Measurements from ENCODE around the gene CALCR. TPM values are rescaled to one million over a fixed set of nuclear protein-coding genes. Genes with fewer than 3 reads are reported as not detected.

The CALCR gene
- total RNA-seq, 1 donor from 2014 or later, result not detected

- DNase-seq (ENCODE audit: low read depth, low spot score), result no peak
Measured at GRCh38 chr7:93453262-93453661, 121.3 kb downstream of the CALCR start.

DNA sequence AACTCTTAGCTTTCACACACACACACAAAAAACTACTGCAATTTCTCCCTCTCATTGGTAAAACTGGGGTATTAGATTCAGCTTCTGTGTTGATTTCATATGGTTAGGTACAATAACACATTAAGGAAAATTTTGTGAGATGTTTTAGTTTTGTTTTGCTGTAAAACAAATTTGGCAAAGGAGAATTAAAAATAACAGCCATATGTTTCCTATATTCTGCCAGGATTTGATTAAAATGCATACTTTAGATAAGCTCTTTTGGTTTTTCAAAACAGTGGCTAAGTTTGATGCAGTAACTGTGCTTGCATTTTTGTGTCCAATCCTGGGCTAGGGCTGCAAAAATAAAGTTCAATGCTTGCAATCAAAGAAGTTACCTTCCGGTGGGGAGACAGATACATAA, 126.3 kb downstream of the CALCR start:
- DNase-seq (ENCODE audit: low read depth, low spot score), result no peak

DNA sequence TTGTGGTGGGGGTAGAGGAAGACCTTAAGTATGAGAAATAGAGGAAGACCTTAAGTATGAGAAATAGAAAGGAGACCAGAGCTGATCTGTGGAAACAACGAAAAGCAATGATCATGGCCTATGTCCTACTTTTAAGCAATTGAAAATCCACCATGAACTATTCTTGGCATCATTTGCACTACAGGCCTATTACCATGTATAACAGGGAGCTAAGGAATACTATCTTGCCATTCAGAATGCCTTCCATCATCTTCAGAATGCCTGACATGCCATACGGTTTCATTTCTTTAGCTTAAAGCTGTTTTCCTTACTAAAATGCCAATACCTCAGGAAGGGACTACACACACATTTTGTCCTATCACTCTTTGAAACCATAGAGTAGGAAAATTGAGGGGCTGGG, 127.0 kb downstream of the CALCR start:
- no peak for DNase-seq (ENCODE audit: low read depth, low spot score)

DNA sequence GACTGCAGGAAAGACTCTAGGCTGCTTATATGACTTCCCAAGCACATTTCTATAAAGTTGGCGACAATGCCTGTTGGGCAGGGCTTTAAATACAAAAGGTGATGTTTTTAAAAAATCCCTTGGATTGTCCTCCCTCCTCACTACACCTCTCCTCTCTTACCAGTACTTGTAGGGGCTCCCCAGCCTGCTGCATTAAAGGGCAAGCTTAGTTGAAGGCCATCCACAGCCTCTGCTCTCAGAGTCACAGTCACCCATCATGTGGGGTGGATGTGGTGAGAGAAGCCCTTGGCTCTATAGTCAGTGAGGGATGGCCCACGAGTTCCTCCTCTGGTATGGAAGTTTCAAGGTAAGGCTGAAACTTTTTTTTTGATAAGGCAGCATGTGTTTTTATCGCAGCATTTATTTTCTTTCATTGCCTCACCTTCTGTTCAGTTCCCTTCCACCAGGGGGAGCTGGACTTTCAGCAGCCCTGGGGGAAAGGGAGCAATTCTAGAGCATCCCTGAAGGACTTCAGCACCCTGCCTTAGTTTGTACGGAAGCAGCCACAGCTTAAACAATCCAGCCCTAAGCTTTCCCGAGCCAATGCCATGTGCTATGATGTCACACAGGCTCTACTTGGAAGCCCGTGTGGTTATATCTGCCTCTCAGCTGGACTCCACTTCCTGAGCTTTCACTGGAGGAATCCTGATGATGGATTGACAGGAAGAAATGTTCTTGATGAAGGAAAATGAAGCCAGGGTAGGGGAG, 131.9 kb downstream of the CALCR start:
- no peak for DNase-seq (ENCODE audit: low read depth, low spot score)

- DNase-seq (ENCODE audit: low read depth, low spot score), result no peak
Measured at GRCh38 chr7:93435791-93436190, 138.7 kb downstream of the CALCR start.

DNA sequence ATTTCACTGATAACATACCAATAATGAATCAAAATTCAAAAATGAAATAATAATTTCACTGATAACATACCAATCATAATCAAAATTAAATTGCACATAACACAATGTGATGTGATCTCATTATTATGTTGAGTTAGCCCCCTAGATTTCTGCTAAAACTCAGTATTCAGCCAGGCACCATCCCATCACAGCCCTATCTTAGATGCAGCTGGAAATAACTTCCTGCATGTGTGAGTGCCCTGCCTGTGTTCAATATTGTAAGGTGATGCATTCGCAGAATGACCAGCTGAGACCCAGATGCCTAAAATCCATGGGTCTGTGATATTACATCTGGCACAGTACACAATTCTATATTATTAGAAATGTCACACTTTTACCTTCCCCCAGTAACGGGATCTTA, 142.4 kb downstream of the CALCR start:
- DNase-seq (ENCODE audit: low read depth, low spot score), result no peak

DNA sequence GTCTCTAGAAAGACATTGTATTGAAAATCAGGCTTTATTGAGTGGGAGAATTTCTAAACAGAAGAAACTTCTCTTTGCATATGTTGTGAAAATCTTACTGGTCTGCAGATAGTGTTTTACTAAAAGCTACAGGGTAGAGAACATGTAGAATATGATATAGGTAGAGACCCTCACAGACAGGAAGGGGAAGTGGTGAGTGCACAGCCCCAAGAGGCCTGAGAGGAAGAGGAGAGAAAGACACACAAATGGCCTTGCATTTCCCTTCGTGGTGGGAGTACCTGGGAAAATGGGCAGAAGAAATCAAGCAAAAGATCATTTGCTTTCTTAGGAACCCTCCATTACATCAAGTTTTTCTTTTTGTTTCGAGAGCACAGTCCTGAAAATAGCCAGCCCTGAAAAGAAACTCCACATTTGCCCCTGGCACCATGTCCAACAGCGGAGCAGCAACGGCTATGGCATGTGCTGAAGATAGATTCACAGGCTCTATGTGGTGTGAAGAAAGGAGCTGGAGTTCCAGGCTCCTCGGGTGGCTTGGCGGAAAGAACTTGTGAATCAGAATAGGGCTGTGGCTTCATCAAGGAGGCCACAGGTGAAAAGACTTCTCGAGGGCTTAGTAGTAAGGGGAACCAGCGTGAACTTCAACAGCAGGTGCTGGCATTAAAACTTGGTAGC, 143.5 kb downstream of the CALCR start:
- no peak for DNase-seq (ENCODE audit: low read depth, low spot score)

DNA sequence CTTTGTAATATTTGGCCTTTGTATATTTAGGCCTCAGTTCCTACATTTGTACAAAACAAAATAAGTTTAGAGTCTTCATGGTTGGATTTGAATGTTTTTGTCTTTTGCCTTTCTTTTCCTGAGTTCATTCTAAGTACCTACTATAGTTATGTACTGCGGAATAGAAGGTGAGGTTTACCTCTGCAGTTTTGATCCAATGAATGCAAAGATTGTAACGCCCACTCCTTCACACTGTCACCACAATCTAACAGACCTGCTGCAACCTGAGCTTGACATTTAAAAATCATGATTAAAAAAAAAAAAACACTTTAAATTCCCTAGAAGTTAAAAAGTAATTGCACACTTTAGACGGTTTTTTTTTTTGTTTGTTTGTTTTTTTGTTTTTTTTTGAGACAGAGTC, 145.0 kb downstream of the CALCR start:
- no peak for DNase-seq (ENCODE audit: low read depth, low spot score)

- no peak for DNase-seq (ENCODE audit: low read depth, low spot score)
Measured at GRCh38 chr7:93427107-93427506, 147.4 kb downstream of the CALCR start.

DNA sequence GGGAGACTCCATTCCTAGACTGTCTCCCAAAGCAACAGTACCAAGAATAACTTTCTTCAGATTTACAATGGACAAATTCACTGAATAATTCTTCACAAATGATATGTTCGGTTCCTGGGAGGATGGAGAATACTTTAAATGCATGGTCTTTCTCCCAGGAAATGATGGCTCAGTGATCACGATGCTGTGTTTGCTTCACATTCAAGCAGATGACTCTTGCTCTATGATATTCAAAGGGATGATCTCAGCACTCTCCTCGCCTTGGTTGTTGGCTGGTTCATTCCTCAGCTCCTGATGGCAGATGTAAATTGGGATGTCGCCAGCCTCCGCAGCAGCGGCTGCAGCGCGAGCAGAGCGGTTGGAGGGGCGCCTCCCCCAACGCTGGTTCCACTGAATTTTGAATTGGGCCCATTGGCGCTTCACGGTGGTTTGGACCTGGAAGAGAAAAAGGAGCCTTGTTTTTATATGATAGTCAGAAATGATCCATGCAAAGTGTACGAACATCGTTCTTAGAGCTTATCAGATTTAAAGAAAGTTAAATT, 148.3 kb downstream of the CALCR start:
- no peak for DNase-seq (ENCODE audit: low read depth, low spot score)

DNA sequence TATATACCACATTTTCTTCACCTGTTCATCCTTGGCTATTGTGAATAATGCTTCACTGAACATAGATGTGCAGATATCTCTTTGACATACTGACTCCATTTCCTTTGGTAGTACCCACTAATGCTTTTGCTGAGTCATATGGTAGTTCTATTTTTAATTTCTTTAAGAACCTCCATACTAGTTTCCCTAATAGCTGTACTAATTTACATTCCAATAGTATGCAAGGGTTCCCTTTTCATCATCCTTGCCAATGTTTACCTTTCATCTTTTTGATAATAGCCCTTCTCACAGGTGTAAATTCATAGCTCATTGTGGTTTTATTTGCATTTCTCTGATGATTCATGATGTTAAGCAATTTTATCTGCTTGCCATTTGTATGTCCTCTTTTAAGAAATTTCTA, 159.9 kb downstream of the CALCR start:
- DNase-seq (ENCODE audit: low read depth, low spot score), result no peak

GRCh38 chr7:93409324-93409723, 165.2 kb downstream of the CALCR start:
- DNase-seq (ENCODE audit: low read depth, low spot score), result no peak

DNA sequence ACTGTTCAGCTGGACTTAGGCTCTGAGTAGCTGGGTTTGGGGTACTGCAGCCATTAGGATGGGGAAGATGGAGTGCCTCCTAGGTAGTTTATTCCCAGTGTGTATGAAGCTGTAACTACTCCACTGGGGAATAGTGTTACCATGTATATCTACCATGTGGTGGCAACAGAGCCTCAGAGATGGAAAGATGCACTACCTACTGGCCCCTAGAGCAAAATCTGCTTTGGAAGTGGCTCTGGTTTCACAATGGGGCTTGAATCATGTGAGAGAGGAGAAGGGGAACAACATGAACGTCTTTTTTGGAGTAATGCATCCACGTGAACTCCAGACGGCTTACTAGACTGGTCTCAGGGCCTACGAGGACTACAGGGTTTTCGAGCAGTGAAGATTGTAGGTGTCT, 167.3 kb downstream of the CALCR start:
- DNase-seq (ENCODE audit: low read depth, low spot score), result no peak

DNA sequence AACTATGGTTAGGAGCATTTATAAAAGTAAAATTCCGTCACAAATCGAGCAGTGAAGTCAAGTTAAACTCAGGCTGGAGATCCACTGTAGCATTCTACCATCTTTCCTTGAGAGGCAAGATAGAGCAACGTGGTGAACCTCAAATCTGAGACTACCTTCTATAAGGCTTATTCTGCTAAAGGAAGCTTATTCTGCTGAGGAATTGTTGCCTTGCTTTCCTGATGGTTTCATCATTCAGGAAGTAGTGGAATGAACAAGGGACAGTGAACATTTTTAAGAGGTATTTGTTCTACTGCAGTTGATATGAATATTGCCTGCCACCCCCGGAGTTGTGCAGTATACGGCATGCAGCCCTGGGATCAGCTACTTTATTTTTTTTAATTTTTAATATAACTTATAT, 171.6 kb downstream of the CALCR start:
- DNase-seq (ENCODE audit: low read depth, low spot score), result no peak

DNA sequence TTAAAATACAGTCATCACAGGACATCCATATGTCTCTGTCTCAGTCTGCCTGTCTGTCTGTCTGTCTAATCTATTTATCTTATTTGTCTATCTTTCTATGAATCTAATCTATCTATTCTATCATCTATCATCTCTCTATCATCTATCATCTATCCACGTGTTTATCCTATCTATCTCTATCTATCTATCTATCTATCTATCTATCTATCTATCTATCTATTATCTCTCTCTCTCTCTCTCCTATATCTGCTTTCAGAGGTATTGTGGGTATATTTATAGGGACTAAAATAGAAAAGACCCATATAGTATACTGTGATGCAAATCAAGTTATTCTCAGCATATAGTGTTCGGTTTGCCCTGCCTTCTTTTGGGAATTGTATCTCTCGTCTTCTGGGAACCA, 174.9 kb downstream of the CALCR start:
- no peak for DNase-seq (ENCODE audit: low read depth, low spot score)

- no peak for DNase-seq (ENCODE audit: low read depth, low spot score)
Measured at GRCh38 chr7:93392984-93393383, 181.5 kb downstream of the CALCR start.

DNA sequence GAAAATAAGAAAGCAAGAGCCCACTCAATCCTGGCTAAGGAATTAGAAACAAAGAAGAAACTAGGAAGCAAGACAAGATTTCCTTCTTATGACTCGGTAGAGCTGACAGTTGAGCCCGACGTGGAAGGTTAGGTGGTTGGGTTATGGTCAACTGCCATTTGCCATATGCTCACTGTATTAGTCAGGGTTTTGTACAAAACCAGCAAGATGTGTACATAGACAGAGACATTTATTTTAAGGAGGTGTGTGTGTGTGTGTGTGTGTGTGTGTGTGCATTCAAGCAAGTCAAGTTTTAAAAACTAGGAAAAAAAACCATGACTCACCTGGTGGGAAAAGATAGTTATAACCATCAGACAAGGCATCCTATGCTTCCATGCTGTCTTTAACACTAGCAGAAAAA, 183.9 kb downstream of the CALCR start:
- DNase-seq (ENCODE audit: low read depth, low spot score), result no peak

GRCh38 chr7:93382362-93382761, 192.2 kb downstream of the CALCR start:
- DNase-seq (ENCODE audit: low read depth, low spot score), result no peak

DNA sequence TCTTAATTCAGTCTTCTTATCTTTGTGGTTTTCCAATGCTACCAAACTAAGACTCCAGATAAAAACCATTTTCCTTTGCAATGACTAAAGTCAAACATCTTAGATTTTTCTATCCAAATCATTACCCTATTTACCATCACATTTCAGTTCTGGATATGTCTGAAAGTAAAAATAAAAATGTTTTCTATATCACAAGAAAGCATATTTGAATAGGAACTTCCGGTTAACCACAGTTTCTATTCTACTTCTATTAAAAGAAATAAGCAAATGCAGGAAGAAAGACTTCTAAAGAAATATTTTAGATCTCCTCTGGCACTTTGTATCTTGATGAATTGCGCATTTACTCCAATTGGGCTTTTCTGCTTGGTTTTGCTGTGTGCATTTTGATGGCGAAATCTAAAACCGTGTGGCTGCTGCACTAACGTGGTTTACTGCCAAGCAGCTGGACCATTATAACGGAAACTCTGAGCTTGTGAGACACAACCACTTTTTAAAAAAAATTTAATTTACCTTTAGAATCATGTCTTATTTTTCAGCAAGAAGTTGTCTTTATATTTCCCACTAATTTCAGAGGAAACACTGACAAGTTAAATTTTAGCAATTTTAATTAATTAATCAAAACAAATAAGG, 196.3 kb downstream of the CALCR start:
- no peak for DNase-seq (ENCODE audit: low read depth, low spot score)

GRCh38 chr7:93375603-93376002, 198.9 kb downstream of the CALCR start:
- no peak for DNase-seq (ENCODE audit: low read depth, low spot score)

Measured in pulmonary artery endothelial cell (primary cell).